PC-3 (cell line): ENCODE results near the gene SIK1. TPM values are rescaled to one million over a fixed set of nuclear protein-coding genes. Genes with fewer than 3 reads are reported as not detected.

Experiments
- ATAC-seq: fragments of 200-7000 bp; cut with Tn5 transposase; 2 replicates; pipeline ENCODE4 v1.9.1; 2020; ENCODE audit warnings: mild to moderate bottlenecking, moderate library complexity
- BruUV-seq: library from RNA; stranded (reverse); fragments of 400-500 nt; replicated peaks from 2 replicates; lab custom pipeline; 2021; lab: Mats Ljungman, UMichigan
- CTCF ChIA-PET: fragments of 300-600 bp; sonication (Branson Sonifier 250); formaldehyde crosslinking; loops from one replicate; lab custom pipeline; 2022; ENCODE audit warnings: antibody characterized with exemption; lab: Charles Lee
- POLR2A ChIA-PET: fragments of 300-600 bp; sonication (Branson Sonifier 250); formaldehyde crosslinking; loops from one replicate; lab custom pipeline; 2022; ENCODE audit warnings: antibody characterized with exemption; ENCODE audit not compliant: unreplicated experiment; lab: Charles Lee
- DNase-seq: peaks from one replicate; pipeline ENCODE4 v3.0.0-alpha.2; 2015
- H2AFZ ChIP-seq: fragments of 300-600 bp; sonication (generic); 2 replicates; pipeline ENCODE4 v1.6.0; 2016; ENCODE audit warnings: antibody characterized with exemption, low read length
- H3F3A ChIP-seq: fragments of 300-600 bp; sonication (generic); one replicate; pipeline ENCODE4 v1.6.0; 2017; ENCODE audit warnings: antibody characterized with exemption, low read length, control low read depth, mild to moderate bottlenecking; ENCODE audit not compliant: unreplicated experiment
- H3K27ac ChIP-seq: fragments of 300-600 bp; sonication (generic); 2 replicates; pipeline ENCODE4 v1.5.1; 2016; ENCODE audit warnings: mild to moderate bottlenecking, low read length
- H3K27me3 ChIP-seq: fragments of 300-600 bp; sonication (generic); 2 replicates; pipeline ENCODE4 v1.6.1; 2016; ENCODE audit warnings: low read length, mixed read lengths
- H3K36me3 ChIP-seq: fragments of 300-600 bp; sonication (generic); 2 replicates; pipeline ENCODE4 v1.6.1; 2016; ENCODE audit warnings: low read depth, mixed run types, low read length, mixed read lengths
- H3K4me1 ChIP-seq: fragments of 300-600 bp; sonication (generic); 2 replicates; pipeline ENCODE4 v1.5.1; 2016; ENCODE audit warnings: low read length; ENCODE audit not compliant: insufficient read depth
- H3K4me2 ChIP-seq: fragments of 300-600 bp; sonication (generic); 2 replicates; pipeline ENCODE4 v1.6.0; 2016; ENCODE audit warnings: low read length
- H3K4me3 ChIP-seq: fragments of 300-600 bp; sonication (generic); 2 replicates; pipeline ENCODE4 v1.5.1; 2016; ENCODE audit warnings: mild to moderate bottlenecking, low read length, mixed read lengths
- H3K79me2 ChIP-seq: fragments of 300-600 bp; sonication (generic); 2 replicates; pipeline ENCODE4 v1.6.1; 2017; ENCODE audit warnings: low read length, mixed read lengths
- H3K9ac ChIP-seq: fragments of 300-600 bp; sonication (generic); 2 replicates; pipeline ENCODE4 v1.6.0; 2016; ENCODE audit warnings: mild to moderate bottlenecking, low read length
- H3K9me2 ChIP-seq: fragments of 300-600 bp; sonication (generic); replicated peaks from 2 replicates; pipeline ENCODE4 v1.6.1; 2016; ENCODE audit warnings: mixed run types, low read length, mixed read lengths
- H3K9me3 ChIP-seq: fragments of 300-600 bp; sonication (generic); 2 replicates; pipeline ENCODE4 v1.6.1; 2016; ENCODE audit warnings: low read length, mixed read lengths
- H4K20me1 ChIP-seq: fragments of 300-600 bp; sonication (generic); 2 replicates; pipeline ENCODE4 v1.6.1; 2016; ENCODE audit warnings: low read length, mixed read lengths
- CTCF ChIP-seq: fragments of 300-600 bp; sonication (generic); conservative IDR thresholded peaks from 2 replicates; pipeline ENCODE4 v1.5.1; 2017; ENCODE audit warnings: antibody characterized with exemption, low read depth, mild to moderate bottlenecking, low read length
- EZH2 ChIP-seq: fragments of 300-600 bp; sonication (generic); IDR thresholded peaks from one replicate; pipeline ENCODE4 v1.6.1; 2017; ENCODE audit warnings: antibody characterized with exemption, mild to moderate bottlenecking, low read length; ENCODE audit not compliant: unreplicated experiment
- EZH2phosphoT487 ChIP-seq: fragments of 300-600 bp; sonication (generic); IDR thresholded peaks from 2 replicates; pipeline ENCODE4 v1.6.1; 2018; ENCODE audit warnings: mild to moderate bottlenecking, antibody characterized with exemption, low read length, borderline replicate concordance
- intact Hi-C: fragments of 100-400 bp; cut with micrococcal nuclease; formaldehyde crosslinking; loops from 2 replicates; pipeline ENCODE4 v1.9.0; 2023
- total RNA-seq: library from RNA; depleted of rRNA; stranded (reverse); fragments of >200 nt; gene quantifications from 2 replicates; pipeline ENCODE4 v1.2.3, GENCODE V29; 2014

Gene SIK1
- total RNA-seq, 1 experiment from 2014 or later: 107 TPM

GRCh38 chr21:43374228-43374885 is 52.6 kb downstream of the SIK1 start:
- ATAC-seq (no peak), DNase-seq (no peak)
- no TSS peak for BruUV-seq
- Histone ChIP-seq H3K27ac (no peak overlapping the region), H3K36me3 (no peaks in the 10 kb centered on the region), H2AFZ (no peak overlapping the region), H3K9ac (no peak overlapping the region), H3F3A (no peaks in the 10 kb centered on the region), H3K79me2 (no peaks in the 10 kb centered on the region), H3K27me3 (no peaks in the 10 kb centered on the region), H3K9me3 (no peaks in the 10 kb centered on the region), H3K4me2 (no peak overlapping the region), H4K20me1 (no peaks in the 10 kb centered on the region), H3K9me2 (no peaks in the 10 kb centered on the region), H3K4me3 (no peak overlapping the region), H3K4me1 (peaks cover 12% of the 10 kb centered on the region)
- ChIA-PET POLR2A (no interaction called here), CTCF (no interaction called here)
- intact Hi-C loops: no loop called here
- TF ChIP-seq CTCF: no peak
- TF ChIP-seq EZH2phosphoT487: no peak
- TF ChIP-seq EZH2: no peak

- no peak for DNase-seq
- BruUV-seq: no TSS peak
- Histone ChIP-seq H3F3A (no peaks in the 10 kb centered on the region), H2AFZ (0 out of 2 replicates have a peak overlapping the region, but pooled peaks have one; percentile 54), H4K20me1 (no peaks in the 10 kb centered on the region), H3K27me3 (no peaks in the 10 kb centered on the region), H3K27ac (peak overlapping the region; percentile 53), H3K4me1 (peaks cover 12% of the 10 kb centered on the region), H3K36me3 (no peaks in the 10 kb centered on the region), H3K79me2 (no peaks in the 10 kb centered on the region), H3K9me3 (no peaks in the 10 kb centered on the region), H3K9me2 (no peaks in the 10 kb centered on the region), H3K9ac (0 out of 2 replicates have a peak overlapping the region, but pooled peaks have one; percentile 8), H3K4me3 (no peak overlapping the region), H3K4me2 (no peak overlapping the region)
- no peak for TF ChIP-seq CTCF
- no peak for TF ChIP-seq EZH2
- no peak for TF ChIP-seq EZH2phosphoT487
- CTCF ChIA-PET: no interaction called here
- intact Hi-C loops: no loop called here
- no peak for ATAC-seq
- POLR2A ChIA-PET: no interaction called here
Measured at GRCh38 chr21:43373362-43374227, 53.3 kb downstream of the SIK1 start.
